Hepatocyte (in vitro differentiated cells): ENCODE measurements around the gene ODF2. TPM values are rescaled to one million over a fixed set of nuclear protein-coding genes. Genes with fewer than 3 reads are reported as not detected.

Source experiments
- DNase-seq: peaks from one replicate; pipeline ENCODE4 v3.0.0-alpha.2; 2016; ENCODE audit warnings: low spot score
- H2AFZ ChIP-seq: fragments of 200-600 bp; sonication (generic); 2 replicates; pipeline ENCODE4 v1.6.0; 2016; ENCODE audit warnings: antibody characterized with exemption, mild to moderate bottlenecking
- H3K27ac ChIP-seq: fragments of 200-600 bp; sonication (generic); 2 replicates; pipeline ENCODE4 v1.5.1; 2016; ENCODE audit warnings: mild to moderate bottlenecking
- H3K27me3 ChIP-seq: fragments of 200-600 bp; sonication (generic); 2 replicates; pipeline ENCODE4 v1.6.1; 2016
- H3K36me3 ChIP-seq: fragments of 200-600 bp; sonication (generic); replicated peaks from 2 replicates; pipeline ENCODE4 v1.5.1; 2016; ENCODE audit warnings: low read depth; ENCODE audit not compliant: insufficient read depth
- H3K4me1 ChIP-seq: fragments of 200-600 bp; sonication (generic); 2 replicates; pipeline ENCODE4 v1.5.1; 2016; ENCODE audit warnings: mild to moderate bottlenecking, moderate library complexity; ENCODE audit not compliant: insufficient read depth
- H3K4me2 ChIP-seq: fragments of 200-600 bp; sonication (generic); 2 replicates; pipeline ENCODE4 v1.6.0; 2016
- H3K4me3 ChIP-seq: fragments of 200-600 bp; sonication (generic); 2 replicates; pipeline ENCODE4 v1.5.1; 2016; ENCODE audit warnings: mild to moderate bottlenecking
- H3K79me2 ChIP-seq: fragments of 200-600 bp; sonication (generic); 2 replicates; pipeline ENCODE4 v1.6.0; 2017; ENCODE audit warnings: mild to moderate bottlenecking
- H3K9me2 ChIP-seq: fragments of 200-600 bp; sonication (generic); replicated peaks from 2 replicates; pipeline ENCODE4 v1.6.0; 2017; ENCODE audit warnings: mild to moderate bottlenecking; ENCODE audit not compliant: insufficient read depth
- H3K9me3 ChIP-seq: fragments of 200-600 bp; sonication (generic); 2 replicates; pipeline ENCODE4 v1.5.1; 2016; ENCODE audit warnings: low read depth, mild to moderate bottlenecking
- H4K20me1 ChIP-seq: fragments of 200-600 bp; sonication (generic); 2 replicates; pipeline ENCODE4 v1.6.0; 2016; ENCODE audit warnings: mild to moderate bottlenecking; ENCODE audit not compliant: insufficient read depth, poor library complexity, severe bottlenecking
- EZH2 ChIP-seq: fragments of 200-600 bp; sonication (generic); IDR thresholded peaks from 2 replicates; pipeline ENCODE4 v1.6.1; 2016; ENCODE audit warnings: antibody characterized with exemption, mild to moderate bottlenecking, borderline replicate concordance
- EZH2phosphoT487 ChIP-seq: fragments of 200-600 bp; sonication (generic); IDR thresholded peaks from one replicate; pipeline ENCODE4 v1.6.1; 2018; ENCODE audit warnings: antibody characterized with exemption, mild to moderate bottlenecking, low read depth, moderate library complexity; ENCODE audit not compliant: unreplicated experiment, severe bottlenecking
- WGBS: methylation state at CpG from one replicate; pipeline ENCODE4 v1.1.6; 2016; ENCODE audit warnings: low lambda C conversion rate; ENCODE audit errors: missing lambda C conversion rate; 5-methylcytosine and 5-hydroxymethylcytosine counted together
- polyA plus RNA-seq: library from polyadenylated mRNA; unstranded; fragments of >200 nt; fragmentation: Nextera tagmentation; extraction: Ambion mirVana; gene quantifications from 2 replicates; pipeline ENCODE4 v1.2.1, GENCODE V29; 2016
- total RNA-seq: library from RNA; depleted of rRNA; stranded (reverse); fragments of >200 nt; gene quantifications from 2 replicates; pipeline ENCODE4 v1.2.3, GENCODE V29; 2014
- TF ChIP-seq, protein P1 (sequence below): fragments of 200-600 bp; sonication (generic); IDR thresholded peaks from 2 replicates; pipeline ENCODE4 v1.5.1; 2016; ENCODE audit warnings: antibody characterized with exemption, mild to moderate bottlenecking; ENCODE audit not compliant: poor library complexity

The ODF2 gene
- total and polyA plus RNA-seq, 2 experiments from 2014 or later, result 18.4 to 20.5 TPM

DNA sequence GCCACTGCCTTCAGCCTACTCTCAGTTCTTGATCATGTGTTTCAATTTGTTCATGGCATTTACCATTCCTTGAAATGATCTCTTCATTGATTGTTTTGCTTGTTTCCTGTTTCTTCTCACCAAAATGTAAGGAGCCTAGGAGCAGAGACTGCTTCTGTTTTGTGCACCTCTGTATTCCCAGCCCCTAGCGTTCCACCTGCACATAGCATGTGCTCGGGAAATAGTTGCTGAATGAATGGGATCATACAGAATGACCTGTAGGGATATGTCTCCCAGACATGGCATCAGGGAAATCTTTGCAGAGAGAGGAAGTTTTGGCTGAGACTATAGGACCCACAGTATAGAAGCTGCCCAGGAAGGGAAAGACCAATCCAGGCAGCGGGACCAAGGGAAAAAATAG is 41.3 kb upstream of the ODF2 start:
- Histone ChIP-seq H3K4me2 (no peak overlapping the region), H3K36me3 (no peaks in the 10 kb centered on the region), H3K79me2 (no peaks in the 10 kb centered on the region), H2AFZ (no peak overlapping the region), H3K4me1 (peaks cover 6% of the 10 kb centered on the region), H3K4me3 (no peak overlapping the region), H3K9me3 (no peaks in the 10 kb centered on the region), H3K9me2 (no peaks in the 10 kb centered on the region), H3K27me3 (peaks cover 18% of the 10 kb centered on the region), H3K27ac (no peak overlapping the region), H4K20me1 (no peaks in the 10 kb centered on the region)
- TF ChIP-seq, protein P1, sequence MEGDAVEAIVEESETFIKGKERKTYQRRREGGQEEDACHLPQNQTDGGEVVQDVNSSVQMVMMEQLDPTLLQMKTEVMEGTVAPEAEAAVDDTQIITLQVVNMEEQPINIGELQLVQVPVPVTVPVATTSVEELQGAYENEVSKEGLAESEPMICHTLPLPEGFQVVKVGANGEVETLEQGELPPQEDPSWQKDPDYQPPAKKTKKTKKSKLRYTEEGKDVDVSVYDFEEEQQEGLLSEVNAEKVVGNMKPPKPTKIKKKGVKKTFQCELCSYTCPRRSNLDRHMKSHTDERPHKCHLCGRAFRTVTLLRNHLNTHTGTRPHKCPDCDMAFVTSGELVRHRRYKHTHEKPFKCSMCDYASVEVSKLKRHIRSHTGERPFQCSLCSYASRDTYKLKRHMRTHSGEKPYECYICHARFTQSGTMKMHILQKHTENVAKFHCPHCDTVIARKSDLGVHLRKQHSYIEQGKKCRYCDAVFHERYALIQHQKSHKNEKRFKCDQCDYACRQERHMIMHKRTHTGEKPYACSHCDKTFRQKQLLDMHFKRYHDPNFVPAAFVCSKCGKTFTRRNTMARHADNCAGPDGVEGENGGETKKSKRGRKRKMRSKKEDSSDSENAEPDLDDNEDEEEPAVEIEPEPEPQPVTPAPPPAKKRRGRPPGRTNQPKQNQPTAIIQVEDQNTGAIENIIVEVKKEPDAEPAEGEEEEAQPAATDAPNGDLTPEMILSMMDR, result peak; percentile 2
- no peak for TF ChIP-seq EZH2phosphoT487
- WGBS, result 56% methylated on average over 3 of the region's 3 CpGs
- DNase-seq, result peak; percentile 10

DNA sequence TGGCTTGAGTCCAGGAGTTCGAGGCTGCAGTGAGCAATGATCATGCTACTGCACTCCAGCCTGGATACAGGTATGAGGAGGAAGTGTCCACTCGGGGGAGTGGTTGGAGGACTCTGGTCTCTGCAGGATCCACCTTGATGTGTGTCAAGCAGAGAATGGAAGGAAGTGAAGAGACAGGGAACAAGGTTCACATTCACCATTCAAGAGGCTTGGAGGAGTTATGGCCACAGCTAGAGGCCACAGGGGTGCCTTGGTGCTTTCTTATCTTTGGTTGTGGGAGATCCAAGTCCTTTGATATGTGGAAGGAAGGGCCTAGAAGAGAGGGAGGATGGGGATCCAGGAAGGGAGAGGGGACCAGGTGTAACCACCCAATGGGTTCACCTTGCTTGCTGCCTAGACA is 40.5 kb upstream of the ODF2 start:
- DNase-seq, result no peak
- H3K9me3 ChIP-seq, result no peaks in the 10 kb centered on the region
- H3K79me2 ChIP-seq, result no peaks in the 10 kb centered on the region
- no peak overlapping the region for H3K27ac ChIP-seq
- no peaks in the 10 kb centered on the region for H3K9me2 ChIP-seq
- TF ChIP-seq EZH2 (no peak), EZH2phosphoT487 (no peak)
- TF ChIP-seq, protein P1, result no peak
- H2AFZ ChIP-seq, result no peak overlapping the region
- peaks cover 12% of the 10 kb centered on the region for H3K4me1 ChIP-seq
- H3K4me2 ChIP-seq, result no peak overlapping the region
- H4K20me1 ChIP-seq, result no peaks in the 10 kb centered on the region
- H3K36me3 ChIP-seq, result no peaks in the 10 kb centered on the region
- no peak overlapping the region for H3K4me3 ChIP-seq
- H3K27me3 ChIP-seq, result peaks cover 14% of the 10 kb centered on the region
- WGBS, result 86% methylated on average over 2 of the region's 2 CpGs

DNA sequence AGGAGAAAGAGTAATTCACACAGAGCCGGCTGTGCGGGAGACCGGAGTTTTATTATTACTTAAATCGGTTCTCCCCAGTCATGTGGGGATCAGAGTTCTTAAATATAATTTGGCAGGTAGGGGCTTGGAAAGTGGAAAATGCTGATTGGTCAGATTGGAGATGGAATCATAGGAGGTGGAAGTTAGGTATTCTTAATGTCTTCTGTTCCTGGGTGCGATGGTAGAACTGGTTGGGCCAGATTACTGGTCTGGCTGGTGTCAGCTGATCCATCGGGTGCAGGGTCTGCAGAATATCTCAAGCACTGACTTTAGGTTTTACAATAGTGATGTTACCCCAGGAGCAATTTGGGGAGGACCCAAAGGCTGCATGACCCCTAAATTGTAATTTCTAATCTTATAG is 39.8 kb upstream of the ODF2 start:
- Histone ChIP-seq H3K36me3 (no peaks in the 10 kb centered on the region), H3K9me2 (no peaks in the 10 kb centered on the region), H3K4me3 (no peak overlapping the region), H2AFZ (no peak overlapping the region), H3K4me2 (no peak overlapping the region), H3K27ac (no peak overlapping the region), H3K79me2 (no peaks in the 10 kb centered on the region), H3K4me1 (peaks cover 12% of the 10 kb centered on the region), H4K20me1 (no peaks in the 10 kb centered on the region), H3K9me3 (no peaks in the 10 kb centered on the region), H3K27me3 (peaks cover 14% of the 10 kb centered on the region)
- no peak for DNase-seq
- TF ChIP-seq EZH2, result no peak
- TF ChIP-seq, protein P1, result no peak
- no peak for TF ChIP-seq EZH2phosphoT487
- 49% methylated on average over 6 of the region's 6 CpGs for WGBS
